ENCODE data around the gene CNPY1.

The CNPY1 gene

DNA sequence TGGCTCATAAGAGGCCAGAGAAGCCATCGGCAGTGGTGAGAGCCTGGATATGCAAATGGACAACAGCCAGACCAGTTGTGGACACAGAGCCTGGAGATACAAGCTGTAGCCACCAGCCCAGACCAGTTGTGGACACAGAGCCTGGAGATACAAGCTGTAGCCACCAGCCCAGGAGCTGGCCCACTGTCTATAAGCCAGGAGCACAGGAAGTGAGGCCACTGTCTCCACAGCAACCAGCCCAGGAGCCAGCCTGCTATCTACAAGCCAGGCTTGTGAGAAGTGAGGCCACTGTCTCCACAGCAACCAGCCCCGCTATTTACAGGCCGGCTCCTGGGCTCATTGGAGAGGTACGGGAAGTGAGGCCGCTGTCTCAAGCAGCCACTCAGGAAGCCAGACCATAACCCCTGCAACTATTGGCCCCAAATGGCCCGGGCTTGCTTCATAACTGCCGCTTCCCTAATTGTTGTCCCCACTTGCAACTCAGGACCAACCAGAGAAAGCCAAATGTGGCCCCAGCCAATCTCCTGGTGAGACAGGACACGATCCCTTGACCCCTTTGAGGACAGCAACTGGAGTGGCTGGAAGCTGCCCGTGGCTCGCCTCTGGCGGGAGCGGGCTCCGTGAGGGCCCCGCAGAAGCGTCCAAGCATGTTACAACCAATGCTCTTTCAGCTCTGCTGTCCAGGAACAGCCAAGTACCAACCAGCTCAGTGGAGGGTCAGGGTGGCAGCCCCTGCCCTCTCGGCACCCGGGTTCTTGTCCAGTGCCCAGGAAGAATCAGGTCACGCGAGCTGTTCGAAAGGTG lies 44.1 kb upstream of the CNPY1 start:
- TF ChIP-seq, protein P1, sequence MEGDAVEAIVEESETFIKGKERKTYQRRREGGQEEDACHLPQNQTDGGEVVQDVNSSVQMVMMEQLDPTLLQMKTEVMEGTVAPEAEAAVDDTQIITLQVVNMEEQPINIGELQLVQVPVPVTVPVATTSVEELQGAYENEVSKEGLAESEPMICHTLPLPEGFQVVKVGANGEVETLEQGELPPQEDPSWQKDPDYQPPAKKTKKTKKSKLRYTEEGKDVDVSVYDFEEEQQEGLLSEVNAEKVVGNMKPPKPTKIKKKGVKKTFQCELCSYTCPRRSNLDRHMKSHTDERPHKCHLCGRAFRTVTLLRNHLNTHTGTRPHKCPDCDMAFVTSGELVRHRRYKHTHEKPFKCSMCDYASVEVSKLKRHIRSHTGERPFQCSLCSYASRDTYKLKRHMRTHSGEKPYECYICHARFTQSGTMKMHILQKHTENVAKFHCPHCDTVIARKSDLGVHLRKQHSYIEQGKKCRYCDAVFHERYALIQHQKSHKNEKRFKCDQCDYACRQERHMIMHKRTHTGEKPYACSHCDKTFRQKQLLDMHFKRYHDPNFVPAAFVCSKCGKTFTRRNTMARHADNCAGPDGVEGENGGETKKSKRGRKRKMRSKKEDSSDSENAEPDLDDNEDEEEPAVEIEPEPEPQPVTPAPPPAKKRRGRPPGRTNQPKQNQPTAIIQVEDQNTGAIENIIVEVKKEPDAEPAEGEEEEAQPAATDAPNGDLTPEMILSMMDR (IDR thresholded peaks at IDR 0.05): no peak
- no peak overlapping the region for H3K27ac ChIP-seq

DNA sequence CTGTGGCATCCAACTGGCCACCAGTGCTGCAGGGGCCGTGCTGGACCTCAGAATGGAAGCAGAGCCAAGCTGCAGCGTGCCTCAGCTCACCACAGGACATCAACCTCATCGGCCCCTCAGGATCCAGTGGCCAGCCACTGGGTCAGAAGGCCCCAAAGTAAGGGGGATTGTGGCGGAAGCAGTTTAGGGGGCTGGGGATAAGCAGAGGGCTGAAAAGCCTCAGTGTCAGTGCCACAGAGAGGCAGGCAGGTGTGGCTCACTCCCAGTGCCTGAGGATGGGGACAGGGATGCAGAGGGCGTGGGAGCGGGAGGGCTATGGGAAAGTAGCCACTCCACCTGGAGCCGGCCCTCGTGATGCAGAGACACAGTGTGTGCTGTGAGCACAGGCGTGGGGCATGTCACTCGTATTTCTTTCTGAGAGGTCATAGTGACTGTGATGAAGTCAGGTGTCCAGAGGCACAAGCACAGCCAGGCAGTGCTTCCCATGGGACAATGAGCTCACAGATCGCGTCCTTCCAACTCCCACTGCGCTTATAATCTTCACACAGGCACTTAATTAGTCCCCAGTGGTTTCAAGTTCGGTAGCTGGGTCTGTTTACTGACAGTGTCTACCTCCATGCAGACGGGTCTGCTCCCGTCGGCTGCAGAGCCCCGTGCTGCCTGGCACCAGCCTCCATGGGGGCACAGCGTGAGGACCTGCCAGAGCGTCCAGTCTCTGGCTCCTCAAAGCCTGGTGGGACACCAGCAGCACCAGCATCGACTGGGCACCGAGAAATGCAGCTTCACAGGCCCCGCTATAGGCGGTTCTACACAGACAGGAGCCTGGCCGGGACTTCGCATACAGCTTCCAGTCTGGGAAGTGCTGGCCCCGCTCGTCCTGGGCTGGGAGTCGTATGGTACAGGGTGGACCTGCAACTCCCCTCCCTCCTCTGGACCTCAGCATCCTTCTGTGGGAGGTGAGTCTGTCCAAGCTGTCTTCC lies 42.9 kb upstream of the CNPY1 start:
- TF ChIP-seq, protein P1 (IDR thresholded peaks at IDR 0.05): no peak
- Histone ChIP-seq H3K27me3 (ENCODE audit: control insufficient read depth, insufficient read depth, low read length) (no peaks in the 10 kb centered on the region), H3K4me3 (ENCODE audit: low read depth, low read length) (no peak overlapping the region), H2AFZ (no peak overlapping the region), H3K36me3 (ENCODE audit: control insufficient read depth, insufficient read depth, low read length) (no peaks in the 10 kb centered on the region), H3K9ac (no peak overlapping the region), H3K79me2 (no peaks in the 10 kb centered on the region), H3K4me2 (ENCODE audit: low read length) (no peak overlapping the region), H3K4me1 (no peaks in the 10 kb centered on the region), H3K27ac (no peak overlapping the region), H3K9me3 (ENCODE audit: control insufficient read depth, low read length) (no peaks in the 10 kb centered on the region)

More for the DNA sequence above, 44.1 kb upstream of the CNPY1 start:
- H3K27me3 ChIP-seq (ENCODE audit: control insufficient read depth, insufficient read depth, low read length): no peaks in the 10 kb centered on the region
- no peak overlapping the region for H3K9ac ChIP-seq
- H3K36me3 ChIP-seq (ENCODE audit: control insufficient read depth, insufficient read depth, low read length): no peaks in the 10 kb centered on the region
- no peaks in the 10 kb centered on the region for H3K79me2 ChIP-seq
- no peak overlapping the region for H3K4me2 ChIP-seq (ENCODE audit: low read length)
- H2AFZ ChIP-seq: no peak overlapping the region
- H3K9me3 ChIP-seq (ENCODE audit: control insufficient read depth, low read length): no peaks in the 10 kb centered on the region
- no peaks in the 10 kb centered on the region for H3K4me1 ChIP-seq
- H3K4me3 ChIP-seq (ENCODE audit: low read depth, low read length): no peak overlapping the region

DNA sequence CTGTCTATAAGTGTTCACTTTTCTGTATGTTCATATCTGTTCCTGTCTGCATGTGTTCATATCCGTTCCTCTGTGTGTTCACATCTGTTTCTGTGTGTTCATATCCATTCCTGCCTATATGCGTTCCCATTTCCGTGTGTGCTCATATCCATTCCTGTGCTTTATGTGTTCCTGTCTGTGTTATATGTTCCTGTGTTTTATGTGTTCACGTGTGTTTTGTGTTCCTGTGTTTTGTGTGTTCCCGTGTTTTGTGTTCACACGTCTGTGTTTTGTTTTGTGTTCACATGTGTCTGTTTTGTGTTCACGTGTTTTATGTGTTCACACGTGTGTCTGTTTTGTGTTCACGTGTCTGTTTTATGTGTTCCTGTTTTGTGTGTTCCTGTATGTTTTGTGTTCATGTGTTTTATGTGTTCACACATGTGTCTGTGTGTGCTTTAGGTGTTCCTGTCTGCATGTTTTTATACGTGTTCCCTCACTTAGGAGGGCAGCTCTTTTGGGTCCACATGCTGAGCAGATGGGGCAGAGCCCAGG lies 42.2 kb upstream of the CNPY1 start:
- H3K4me1 ChIP-seq: no peaks in the 10 kb centered on the region
- H3K79me2 ChIP-seq: no peaks in the 10 kb centered on the region
- H3K27ac ChIP-seq: no peak overlapping the region
- no peaks in the 10 kb centered on the region for H3K27me3 ChIP-seq (ENCODE audit: control insufficient read depth, insufficient read depth, low read length)
- TF ChIP-seq, protein P1 (IDR thresholded peaks at IDR 0.05): no peak
- no peaks in the 10 kb centered on the region for H3K9me3 ChIP-seq (ENCODE audit: control insufficient read depth, low read length)
- no peaks in the 10 kb centered on the region for H3K36me3 ChIP-seq (ENCODE audit: control insufficient read depth, insufficient read depth, low read length)
- no peak overlapping the region for H3K4me2 ChIP-seq (ENCODE audit: low read length)
- H2AFZ ChIP-seq: no peak overlapping the region
- no peak overlapping the region for H3K4me3 ChIP-seq (ENCODE audit: low read depth, low read length)
- H3K9ac ChIP-seq: no peak overlapping the region

DNA sequence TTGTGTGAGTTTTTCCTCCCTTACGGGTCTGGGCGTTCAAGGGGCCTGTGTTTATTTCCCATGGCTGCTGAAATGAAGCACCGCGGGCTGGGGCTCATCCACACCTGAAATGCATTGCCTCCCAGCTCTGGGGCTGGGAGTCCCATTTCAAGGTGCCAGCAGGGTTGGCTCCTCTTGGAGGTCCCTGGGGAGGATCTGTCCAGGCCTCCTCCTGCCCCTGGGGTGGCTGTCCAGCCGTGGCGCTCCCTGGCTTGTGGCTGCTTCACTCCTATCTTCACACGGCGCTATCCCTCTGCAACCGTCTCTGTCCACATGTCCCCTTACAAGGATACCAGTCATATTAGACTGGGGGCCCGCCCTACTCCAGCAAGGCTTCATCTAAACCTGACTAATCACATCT lies 41.1 kb upstream of the CNPY1 start:
- TF ChIP-seq, protein P1 (IDR thresholded peaks at IDR 0.05): no peak
- no peak overlapping the region for H3K4me3 ChIP-seq (ENCODE audit: low read depth, low read length)
- no peaks in the 10 kb centered on the region for H3K27me3 ChIP-seq (ENCODE audit: control insufficient read depth, insufficient read depth, low read length)
- no peak overlapping the region for H3K27ac ChIP-seq
- no peaks in the 10 kb centered on the region for H3K4me1 ChIP-seq
- H3K9me3 ChIP-seq (ENCODE audit: control insufficient read depth, low read length): no peaks in the 10 kb centered on the region
- H3K9ac ChIP-seq: no peak overlapping the region
- H2AFZ ChIP-seq: no peak overlapping the region
- no peaks in the 10 kb centered on the region for H3K79me2 ChIP-seq
- H3K36me3 ChIP-seq (ENCODE audit: control insufficient read depth, insufficient read depth, low read length): no peaks in the 10 kb centered on the region
- H3K4me2 ChIP-seq (ENCODE audit: low read length): no peak overlapping the region

Data from parathyroid adenoma (tissue), 2 donors.